Measurements from ENCODE around the gene ZNF280B. TPM values are rescaled to one million over a fixed set of nuclear protein-coding genes. Genes with fewer than 3 reads are reported as not detected.

Gene ZNF280B
- total RNA-seq, 1 donor, result 1.7 TPM

DNA sequence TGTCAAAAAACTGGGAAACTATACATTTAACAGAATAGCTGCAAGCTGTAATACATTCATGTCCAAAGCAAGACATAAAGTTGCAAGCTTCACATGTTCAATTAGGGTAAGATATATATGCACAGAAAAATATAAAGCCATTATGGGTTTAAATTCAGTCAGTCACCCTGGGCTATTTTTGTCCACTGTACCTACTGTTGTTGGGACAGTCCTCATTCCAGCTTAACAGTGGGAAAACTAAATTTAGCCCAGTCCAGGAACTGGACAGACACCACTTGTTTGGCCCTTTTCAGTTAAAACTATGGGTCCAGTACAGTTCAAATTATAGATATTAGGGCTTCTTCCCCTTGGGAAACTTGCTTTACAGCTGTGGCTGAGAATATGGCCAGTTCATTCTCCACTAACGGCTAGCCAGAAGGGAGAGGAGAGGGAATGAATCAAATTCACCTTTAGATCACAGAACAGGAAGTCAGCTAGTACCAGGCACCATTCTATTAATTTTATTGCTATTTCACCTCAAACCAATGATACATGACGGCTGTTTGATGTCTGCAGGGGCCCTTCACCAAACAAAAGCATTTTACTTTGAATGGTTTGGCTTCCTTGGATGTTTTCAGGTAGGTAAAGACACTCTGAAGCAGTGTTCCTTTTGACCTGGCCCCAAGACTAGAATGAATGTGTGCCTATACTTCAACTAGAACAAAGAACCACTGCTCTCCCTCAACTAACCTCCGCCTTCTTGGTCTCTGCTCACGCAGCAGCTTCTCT lies 22.2 kb downstream of the ZNF280B start:
- no peak for TF ChIP-seq CTCF (IDR thresholded peaks at IDR 0.05; ENCODE audit: insufficient read depth, low read depth, low read length)
- no peak overlapping the region for H3K4me3 ChIP-seq (ENCODE audit: low read depth, low read length)
- no peak for DNase-seq (ENCODE audit: low read depth)

- TF ChIP-seq CTCF (IDR thresholded peaks at IDR 0.05; ENCODE audit: insufficient read depth, low read depth, low read length), result no peak
- DNase-seq (ENCODE audit: low read depth), result no peak
- no peak overlapping the region for H3K4me3 ChIP-seq (ENCODE audit: low read depth, low read length)
Measured at GRCh38 chr22:22485524-22485923, 23.0 kb downstream of the ZNF280B start.

DNA sequence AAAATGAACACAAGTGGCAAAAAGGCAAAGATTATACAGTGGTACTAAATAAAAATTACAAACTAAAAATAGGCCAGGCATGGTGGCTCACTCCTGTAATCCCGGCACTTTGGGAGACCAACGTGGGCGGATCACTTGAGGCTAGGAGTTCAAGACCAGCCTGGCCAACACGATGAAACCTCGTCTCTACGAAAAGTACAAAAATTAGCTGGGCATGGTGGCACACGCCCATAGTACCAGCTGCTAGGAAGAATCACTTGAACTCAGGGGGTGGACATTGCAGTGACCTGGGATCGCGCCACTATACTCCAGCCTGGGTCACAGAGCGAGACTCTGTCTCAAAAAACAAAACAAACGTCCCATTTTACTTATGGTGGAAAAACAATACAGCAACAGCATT lies 24.5 kb downstream of the ZNF280B start:
- TF ChIP-seq CTCF (IDR thresholded peaks at IDR 0.05; ENCODE audit: insufficient read depth, low read depth, low read length), result no peak

DNA sequence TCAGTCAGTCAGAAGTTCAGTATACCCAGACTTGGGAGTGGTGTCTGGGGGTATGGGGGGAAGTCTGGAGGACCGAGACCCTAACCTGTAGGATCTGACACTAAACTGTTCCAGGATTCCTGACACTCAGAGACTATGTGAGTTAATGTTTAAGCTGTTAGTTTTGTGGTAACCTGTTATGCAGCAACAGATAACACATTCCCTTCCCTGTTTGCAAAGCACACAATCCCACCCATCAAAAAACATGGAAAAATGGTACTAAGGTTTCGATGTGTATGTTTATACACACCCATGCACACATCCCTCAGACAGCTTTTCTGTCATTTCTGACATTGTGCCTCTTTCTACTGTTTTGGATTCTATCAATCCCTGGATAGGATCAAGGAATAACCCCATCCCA lies 27.6 kb downstream of the ZNF280B start:
- no peak for DNase-seq (ENCODE audit: low read depth)
- H3K4me3 ChIP-seq (ENCODE audit: low read depth, low read length), result no peak overlapping the region
- TF ChIP-seq CTCF (IDR thresholded peaks at IDR 0.05; ENCODE audit: insufficient read depth, low read depth, low read length), result no peak

More for the DNA sequence above, 24.5 kb downstream of the ZNF280B start:
- no peak for DNase-seq (ENCODE audit: low read depth)
- H3K4me3 ChIP-seq (ENCODE audit: low read depth, low read length), result no peak overlapping the region

DNA sequence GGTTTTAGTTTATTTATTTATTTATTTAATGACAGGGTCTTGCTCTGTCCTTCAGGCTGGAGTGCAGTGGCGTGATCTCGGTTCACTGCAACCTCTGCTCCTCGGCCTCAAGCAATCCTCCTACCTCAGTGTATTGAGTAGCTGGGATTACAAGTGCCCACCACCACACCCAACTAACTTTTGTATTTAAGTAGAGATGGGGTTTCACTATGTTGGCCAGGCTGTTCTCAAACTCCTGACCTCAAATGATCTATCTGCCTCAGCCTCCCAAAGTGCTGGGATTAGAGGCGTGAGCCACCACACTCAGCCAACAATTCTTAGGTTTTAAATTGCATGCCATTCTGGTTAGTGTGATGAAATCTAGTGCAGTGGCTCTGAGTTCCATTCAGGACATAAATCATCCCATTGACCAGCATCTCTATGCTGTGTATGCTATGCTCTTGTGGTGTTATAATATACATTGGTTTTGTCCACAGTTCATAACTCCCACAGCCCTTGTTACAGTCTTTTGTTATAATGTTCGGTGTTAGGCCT lies 28.5 kb downstream of the ZNF280B start:
- TF ChIP-seq CTCF (IDR thresholded peaks at IDR 0.05; ENCODE audit: insufficient read depth, low read depth, low read length), result no peak
- no peak overlapping the region for H3K4me3 ChIP-seq (ENCODE audit: low read depth, low read length)
- DNase-seq (ENCODE audit: low read depth), result peak; percentile 49

DNA sequence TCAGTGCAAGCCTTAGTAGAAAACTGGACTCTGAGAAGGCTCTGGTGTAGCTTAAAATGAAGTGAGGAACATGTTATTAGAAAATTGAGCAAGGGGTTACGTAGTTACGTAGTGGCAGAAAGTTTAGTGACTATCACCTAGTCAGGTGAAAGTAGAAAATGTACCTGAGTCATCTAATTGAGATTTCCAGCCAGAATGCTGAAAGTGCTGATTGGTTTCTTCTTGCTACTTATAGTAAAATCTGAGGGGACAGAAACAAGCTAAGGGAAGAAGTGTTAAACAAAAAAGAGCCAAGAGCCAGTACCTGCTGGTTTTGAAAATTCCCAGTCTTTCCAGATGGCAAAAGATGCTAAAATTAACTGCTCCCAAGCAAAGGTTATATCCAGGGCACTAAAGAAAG lies 29.4 kb downstream of the ZNF280B start:
- no peak for DNase-seq (ENCODE audit: low read depth)
- TF ChIP-seq CTCF (IDR thresholded peaks at IDR 0.05; ENCODE audit: insufficient read depth, low read depth, low read length), result no peak

More for the DNA sequence above, 29.4 kb downstream of the ZNF280B start:
- H3K4me3 ChIP-seq (ENCODE audit: low read depth, low read length), result no peak overlapping the region

Measured in fibroblast of villous mesenchyme (primary cell).